Stimulated activated CD8-positive, alpha-beta memory T cell treated with anti-CD3 and anti-CD28 coated beads, Interleukin-4, amount 100 ng/mL, for 4 hours (primary cell): Measurements from ENCODE around the gene RETREG1.
"Not testable (repeated sequence)": the region's sequence is repeated elsewhere in the genome, so short reads cannot be mapped to it uniquely, and the experiment has no call there.

Experiments used
- DNase-seq, 2 donors: peaks; one replicate each; pipeline ENCODE4 v3.0.0-alpha.2; 2020; ENCODE audit warnings: low read depth in 2 of 2, low spot score in 1 of 2

Gene RETREG1

GRCh38 chr5:16557477-16557876 is 59.3 kb downstream of the RETREG1 start:
- no peak for DNase-seq

GRCh38 chr5:16554110-16554509 is 62.7 kb downstream of the RETREG1 start:
- DNase-seq: no peak

DNA sequence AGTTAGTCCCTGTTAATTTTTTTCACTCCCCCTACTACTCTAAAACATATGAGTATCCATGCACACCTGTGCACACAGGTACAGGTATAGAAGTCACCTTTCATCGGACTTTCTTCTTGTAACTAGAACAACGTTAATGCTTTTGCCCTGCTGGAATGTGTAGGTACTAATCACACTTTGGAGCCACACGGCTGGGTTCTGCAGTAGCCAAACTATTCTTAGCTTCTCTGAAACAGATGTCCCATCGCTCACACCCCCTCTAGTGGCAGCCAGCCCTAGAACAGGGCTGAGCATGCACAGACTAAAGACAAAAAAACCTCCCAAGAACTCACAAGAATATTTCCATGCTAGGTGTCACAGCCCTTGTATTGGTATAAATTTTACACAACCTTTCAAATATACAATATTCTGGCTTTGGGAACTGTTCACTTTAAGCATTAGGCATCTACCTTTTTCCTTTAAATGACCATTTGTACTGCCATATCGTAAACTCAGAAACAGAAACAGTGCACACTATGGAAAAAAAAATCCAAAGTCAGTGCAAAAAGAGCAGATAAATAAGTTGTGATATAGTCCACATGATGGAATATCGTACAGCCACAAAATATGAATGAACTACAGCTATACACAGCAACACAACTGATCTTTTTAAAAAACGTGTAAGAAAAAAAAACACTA is 64.0 kb downstream of the RETREG1 start:
- DNase-seq: peak in 1 of 2 donors; percentile 4

DNA sequence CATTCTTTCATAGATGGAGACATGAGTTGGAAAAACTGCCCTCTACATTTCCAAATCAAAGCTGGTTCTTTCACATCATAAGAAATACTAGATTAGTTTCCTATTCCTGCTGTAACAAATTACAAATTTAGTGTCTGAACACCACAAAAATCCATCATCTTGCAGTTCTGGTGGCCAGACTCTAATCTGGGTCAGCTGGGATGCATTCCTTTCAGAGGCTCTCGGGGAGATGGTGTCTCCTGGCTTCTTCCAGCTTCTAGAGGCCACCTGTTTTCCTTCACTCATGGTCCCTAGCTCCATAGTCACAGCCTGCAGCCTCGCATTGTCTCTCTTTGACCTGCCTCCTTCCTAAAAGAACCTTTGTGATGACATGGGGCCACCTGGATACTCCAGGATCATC is 65.2 kb downstream of the RETREG1 start:
- DNase-seq: no peak

DNA sequence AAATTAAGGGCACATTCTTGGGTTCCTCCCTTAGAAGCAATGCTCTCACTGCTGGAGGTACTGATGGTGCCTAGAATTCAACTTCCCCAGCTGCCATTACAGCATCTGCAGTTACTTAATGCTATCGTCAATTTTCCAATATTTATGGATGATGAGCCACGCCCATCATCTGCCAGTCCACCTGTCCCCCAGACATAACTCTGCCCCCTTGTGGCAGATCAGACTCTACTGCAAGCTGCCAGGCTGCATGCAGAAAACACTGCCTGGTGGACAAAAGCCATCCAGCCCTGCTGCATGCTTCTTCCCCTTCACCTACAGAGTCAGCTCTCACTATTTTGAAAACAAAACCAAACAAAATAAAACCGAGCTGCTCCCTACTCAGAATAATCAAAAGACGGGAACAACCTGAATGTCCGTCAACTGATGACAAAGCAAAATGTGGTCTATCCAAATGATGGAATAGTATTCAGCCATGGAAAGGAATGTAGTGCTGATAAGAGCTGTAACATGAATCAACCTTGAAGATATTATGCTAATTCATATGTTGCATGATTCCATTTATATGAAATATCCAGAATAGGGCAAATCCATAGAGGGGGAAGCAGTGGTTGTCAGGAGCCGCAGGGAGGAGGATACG is 66.4 kb downstream of the RETREG1 start:
- DNase-seq: no peak

DNA sequence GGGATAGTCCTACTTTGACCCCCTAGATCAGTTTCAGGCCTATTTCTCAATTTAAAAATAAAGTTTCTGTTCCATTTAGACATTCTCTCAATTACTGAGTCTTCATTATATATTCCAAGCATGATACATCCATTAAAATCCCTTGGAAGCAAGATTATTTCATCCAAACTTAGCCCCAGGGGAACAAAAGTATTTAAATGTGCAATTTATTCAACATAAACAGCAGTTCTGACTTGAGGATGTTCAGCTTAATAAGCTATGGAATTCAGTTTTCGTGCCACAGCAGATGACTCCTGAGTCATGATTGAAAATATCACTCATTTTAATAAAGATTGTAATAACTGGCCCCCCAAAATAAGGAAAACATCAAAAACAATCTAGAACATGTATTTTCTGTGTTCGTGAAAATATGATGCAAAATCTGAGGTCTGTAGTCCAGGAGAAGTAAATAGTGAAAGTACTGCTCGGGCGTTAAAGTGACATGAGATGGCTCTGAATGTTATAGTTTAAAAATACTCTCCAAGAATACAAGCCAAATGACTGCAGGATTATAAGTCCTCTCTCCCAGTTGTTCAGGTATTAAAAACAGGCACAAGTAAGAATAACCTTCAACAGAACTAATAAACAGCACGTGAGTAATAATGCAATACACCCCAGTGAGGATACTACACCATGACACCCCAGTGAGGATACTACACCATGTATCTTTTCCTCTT is 67.1 kb downstream of the RETREG1 start:
- DNase-seq: no peak

DNA sequence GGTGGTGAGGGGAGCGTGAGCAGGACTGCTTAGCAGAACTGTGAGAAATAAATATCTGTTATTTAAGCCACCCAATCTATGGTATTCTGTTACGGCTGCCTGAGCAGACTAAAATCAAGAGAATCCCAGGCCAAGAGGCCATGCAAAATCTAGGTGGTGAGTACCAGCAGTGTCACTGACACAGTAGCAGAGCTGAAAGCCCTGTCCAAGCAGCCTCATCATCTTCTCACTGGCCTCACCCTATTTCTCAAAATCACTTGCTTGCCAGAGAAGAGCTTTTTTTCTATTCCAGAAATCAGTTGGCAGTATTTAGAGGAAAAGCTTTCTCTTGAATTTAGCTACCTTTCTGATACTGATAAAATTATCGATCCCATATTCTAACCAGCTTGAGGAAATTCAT is 68.0 kb downstream of the RETREG1 start:
- DNase-seq: no peak

- no peak for DNase-seq
Measured at GRCh38 chr5:16548115-16548514, 68.7 kb downstream of the RETREG1 start.

DNA sequence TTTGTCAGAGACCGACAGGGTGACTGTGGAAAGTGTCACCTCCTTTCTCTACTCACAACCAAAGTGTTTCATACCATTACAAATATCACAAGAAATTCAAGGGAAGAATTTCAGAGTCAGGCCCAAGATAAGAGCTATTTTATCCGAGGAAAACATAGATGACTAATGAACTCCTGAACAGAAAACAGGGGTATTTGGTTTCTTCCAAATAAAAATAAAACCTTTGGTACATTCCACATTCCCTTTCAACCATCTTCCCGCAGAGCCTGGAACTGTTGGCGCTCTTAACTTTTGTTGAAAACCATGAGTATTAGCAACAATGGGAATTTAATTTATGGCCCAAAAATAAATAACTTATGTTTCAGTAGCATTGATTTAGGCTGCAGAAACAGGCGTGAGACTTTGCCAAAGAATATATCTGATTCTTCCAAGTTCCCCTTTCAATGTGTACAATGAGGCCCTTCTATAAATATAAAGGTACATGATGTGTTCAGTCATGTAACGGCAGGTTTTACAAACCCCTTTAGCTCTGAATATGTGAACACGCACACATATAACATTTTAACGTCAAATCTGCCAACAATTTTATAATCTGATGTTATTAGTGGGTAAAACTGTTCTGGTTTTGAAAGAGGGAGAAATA is 69.5 kb downstream of the RETREG1 start:
- DNase-seq: no peak

DNA sequence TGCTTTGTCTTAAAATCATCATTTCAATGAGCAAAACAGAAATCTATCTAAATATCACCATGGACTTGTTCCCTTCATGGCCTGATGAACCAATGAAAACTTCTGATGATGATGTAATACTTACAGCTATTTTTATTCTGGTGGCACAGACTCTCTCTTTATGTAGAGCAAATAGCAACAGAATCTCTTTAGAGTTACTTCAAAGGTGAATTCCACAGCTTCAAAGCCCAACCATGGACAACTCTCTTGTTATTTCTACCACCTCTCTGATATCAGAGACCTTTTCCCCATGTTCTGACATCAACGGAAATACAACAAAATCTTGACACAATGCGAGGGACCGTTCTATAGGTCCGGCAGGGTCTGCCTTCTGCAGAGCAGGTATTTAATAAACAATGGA is 70.1 kb downstream of the RETREG1 start:
- no peak for DNase-seq

DNA sequence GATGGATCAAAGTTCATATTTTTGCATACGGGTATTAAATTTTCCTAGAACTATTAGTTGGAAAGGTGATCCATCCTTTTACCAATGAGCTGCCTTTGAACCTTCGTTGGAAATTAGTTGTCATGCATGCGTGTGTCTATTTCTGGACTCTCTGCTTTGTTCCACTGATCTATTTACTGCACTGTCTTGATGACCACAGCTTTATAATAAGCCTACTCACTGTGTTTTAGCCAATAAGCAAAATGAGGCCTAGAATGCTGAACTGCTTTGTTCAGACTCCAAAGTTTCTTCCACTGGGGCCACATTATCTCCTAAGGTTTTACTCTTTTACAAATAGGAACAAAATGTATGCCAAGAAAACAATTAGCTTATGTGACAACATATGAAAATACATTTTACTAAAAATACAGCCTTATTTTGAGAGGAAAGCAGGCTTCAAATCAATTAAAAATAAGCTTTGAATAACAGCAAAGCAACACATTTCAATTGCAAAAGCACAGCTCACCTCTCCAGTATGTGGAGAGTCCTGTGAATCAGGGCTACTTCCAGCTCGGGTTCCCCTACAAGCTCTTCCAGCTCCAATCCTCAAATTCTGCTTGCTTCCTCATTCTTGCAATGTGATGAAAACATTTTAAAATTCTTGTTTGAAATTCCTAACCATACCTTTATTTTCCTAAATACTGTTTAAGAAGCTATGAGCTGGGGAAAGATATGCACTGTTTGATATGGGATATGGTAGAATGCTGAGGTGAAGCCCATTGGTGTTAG is 72.0 kb downstream of the RETREG1 start:
- no peak for DNase-seq

DNA sequence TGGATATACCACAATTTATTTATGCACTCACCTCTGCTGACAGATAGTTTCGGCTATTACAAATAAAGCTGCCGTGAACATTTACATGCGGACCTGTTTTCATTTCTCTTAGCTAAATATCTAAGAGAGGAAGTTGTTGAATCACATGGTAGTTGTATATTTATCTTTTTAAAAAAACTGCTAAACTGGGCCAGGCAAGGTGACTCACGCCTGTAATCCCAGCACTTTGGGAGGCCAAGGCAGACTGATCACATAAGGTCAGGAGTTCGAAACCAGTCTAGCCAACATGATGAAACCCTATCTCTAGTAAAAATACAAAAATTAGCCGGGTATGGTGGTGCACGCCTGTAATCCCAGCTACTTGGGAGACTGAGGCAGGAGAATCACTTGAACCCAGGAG is 73.6 kb downstream of the RETREG1 start:
- DNase-seq: not testable (repeated sequence)

GRCh38 chr5:16542236-16542635 is 74.6 kb downstream of the RETREG1 start:
- no peak for DNase-seq

- not testable (repeated sequence) for DNase-seq
Measured at GRCh38 chr5:16541592-16541991, 75.2 kb downstream of the RETREG1 start.

GRCh38 chr5:16540421-16540820 is 76.4 kb downstream of the RETREG1 start:
- no peak for DNase-seq

- no peak for DNase-seq
Measured at GRCh38 chr5:16539169-16539666, 77.6 kb downstream of the RETREG1 start.

- DNase-seq: no peak
Measured at GRCh38 chr5:16538006-16538405, 78.8 kb downstream of the RETREG1 start.

- DNase-seq: no peak
Measured at GRCh38 chr5:16536818-16537217, 80.0 kb downstream of the RETREG1 start.

- no peak for DNase-seq
Measured at GRCh38 chr5:16536246-16536645, 80.6 kb downstream of the RETREG1 start.

GRCh38 chr5:16534280-16534679 is 82.5 kb downstream of the RETREG1 start:
- DNase-seq: no peak

DNA sequence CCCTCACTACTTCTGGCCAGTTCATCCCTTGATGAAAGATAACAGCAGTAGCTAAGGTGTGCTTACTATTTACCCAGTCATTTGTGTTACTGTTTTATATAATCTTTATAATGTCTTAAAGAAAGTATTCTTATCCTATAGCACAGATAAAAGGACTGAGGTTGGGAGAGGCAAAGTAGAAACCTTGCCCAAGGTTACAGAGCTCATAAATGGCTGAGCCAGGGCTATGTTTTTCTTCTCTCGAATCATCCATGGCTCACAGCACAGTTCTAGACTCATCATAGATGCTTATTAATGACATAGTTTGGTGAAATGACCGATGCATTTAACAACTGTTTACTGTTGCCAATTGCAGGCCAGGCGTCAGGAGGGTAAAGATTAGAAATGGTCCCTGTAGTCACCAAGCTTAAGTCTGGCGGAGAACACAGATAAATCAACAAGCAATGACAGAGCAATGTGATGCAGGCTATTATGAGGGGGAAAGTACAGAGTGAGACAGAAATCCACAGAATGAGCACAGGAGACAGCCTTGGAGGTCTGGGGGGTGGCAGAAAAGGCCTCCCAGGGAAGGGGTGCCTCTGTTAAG is 85.6 kb downstream of the RETREG1 start:
- DNase-seq: no peak
